Pancreas (tissue), 10 donors: Measurements from ENCODE around the gene OR2J1. TPM values are rescaled to one million over a fixed set of nuclear protein-coding genes. Genes with fewer than 3 reads are reported as not detected.
"Not testable (repeated sequence)": the region's sequence is repeated elsewhere in the genome, so short reads cannot be mapped to it uniquely, and the experiment has no call there.

Experiments
- ATAC-seq, 4 donors: fragments of 200-7000 bp; cut with Tn5 transposase; one replicate each; pipeline versions ENCODE4 v1.8.0 to v1.9.1; 2020; ENCODE audit warnings: mild to moderate bottlenecking in 4 of 4, moderate library complexity in 4 of 4
- DNase-seq, 6 donors: peaks; one replicate each; pipeline ENCODE4 v3.0.0-alpha.2; 2020
- FAIRE-seq: peaks from 2 replicates; lab custom pipeline; 2012; peaks lifted over from hg19 to GRCh38; lab: Jason Lieb, UNC
- H3K27ac ChIP-seq, 4 donors: fragments of 200-600 bp; sonication (generic); 1 replicate in 3 of 4; 2 replicates in 1 of 4; pipeline versions ENCODE4 v1.5.0 to v1.8.0; 2020
- H3K27me3 ChIP-seq, 4 donors: fragments of 200-600 bp; one replicate each; pipeline ENCODE4 v1.8.0; 2021
- H3K36me3 ChIP-seq, 3 donors: fragments of 200-600 bp; sonication (generic) in 1 of 3; one replicate each; pipeline versions ENCODE4 v1.5.0 to v1.8.0; 2020 to 2021
- H3K4me1 ChIP-seq, 3 donors: fragments of 200-600 bp; one replicate each; pipeline ENCODE4 v1.8.0; 2021
- H3K4me3 ChIP-seq, 4 donors: fragments of 200-600 bp; sonication (generic) in 2 of 4; one replicate each; pipeline versions ENCODE4 v1.5.0 to v1.8.0; 2020 to 2021
- H3K9me3 ChIP-seq, 4 donors: fragments of 200-600 bp; one replicate each; pipeline ENCODE4 v1.8.0; 2021
- CTCF ChIP-seq, 4 donors: fragments of 200-600 bp; sonication (generic) in 3 of 4; IDR thresholded peaks; one replicate each; pipeline versions ENCODE4 v1.5.0 to v1.8.0; 2021; ENCODE audit warnings: antibody characterized with exemption in 4 of 4
- WGBS, 2 donors: extraction: QIAGEN DNeasy Blood & Tissue Kit; methylation state at CpG; one replicate each; pipeline ENCODE4 v1.1.7; 2013; 5-methylcytosine and 5-hydroxymethylcytosine counted together
- intact Hi-C, 3 donors: fragments of 100-400 bp; cut with DNase I; formaldehyde crosslinking; loops; one replicate each; pipeline versions ENCODE4 v1.11.1 to v1.14.2; 2022
- polyA plus RNA-seq, 2 donors: library from polyadenylated mRNA; stranded (reverse); fragments of 200-250 nt; gene quantifications; one replicate each; pipeline ENCODE4 v1.2.3, GENCODE V29; 2013
- total RNA-seq, 6 donors: library from RNA; stranded (reverse); fragmentation: NEBNext Ultra II Directional in 4 of 6; extraction: Animal tissue kit (Norgen Biotek cat#: 25700) in 4 of 6; gene quantifications; one replicate each; pipeline versions ENCODE4 v1.2.1 to v1.2.4, GENCODE V29; 2021 to 2023
- donor health status: healthy with polysubstance abuse.
- donor health status: DM: no; HTN: no; CAD: no; lungs with moderate emphysema.
- donor health status: DM: no; HTN: no; CAD: no.
- donor health status: control.
- donor health status: control.
- donor health status: Bipolar disorder and iron deficiency.
- donor health status: DM: yes; HTN: yes; CAD: no.
- donor health status: DM: no; HTN: no; CAD: no.
- donor health status: DM: no; HTN: no; CAD: no.
- donor health status: DM: yes; HTN: yes; CAD: no.

Gene OR2J1
- total and polyA plus RNA-seq, 8 donors, result not detected

GRCh38 chr6:29137724-29138123 is 38.4 kb downstream of the OR2J1 start:
- no peak for TF ChIP-seq CTCF (IDR thresholded peaks at IDR 0.05)
- H3K4me3 ChIP-seq, result no peak overlapping the region
- no peaks in the 10 kb centered on the region for H3K9me3 ChIP-seq
- DNase-seq (no peak), ATAC-seq (no peak), FAIRE-seq (no peak)
- H3K27me3 ChIP-seq, result no peaks in the 10 kb centered on the region
- WGBS, 2 donors, result 72 to 80% methylated on average over 4 of the region's 4 CpGs
- H3K4me1 ChIP-seq, result no peaks in the 10 kb centered on the region
- H3K36me3 ChIP-seq, result no peaks in the 10 kb centered on the region
- intact Hi-C loops, result no loop called here
- no peak overlapping the region for H3K27ac ChIP-seq

- intact Hi-C loops, result no loop called here
- no peaks in the 10 kb centered on the region for H3K27me3 ChIP-seq
- H3K27ac ChIP-seq, result no peak overlapping the region
- no peak overlapping the region for H3K4me3 ChIP-seq
- no peaks in the 10 kb centered on the region for H3K4me1 ChIP-seq
- ATAC-seq, result no peak
- TF ChIP-seq CTCF (IDR thresholded peaks at IDR 0.05), result no peak
- DNase-seq, result no peak
- WGBS, 2 donors, result 91 to 96% methylated on average over 1 of the region's 1 CpG
- H3K9me3 ChIP-seq, result no peaks in the 10 kb centered on the region
- no peaks in the 10 kb centered on the region for H3K36me3 ChIP-seq
- no peak for FAIRE-seq
Measured at GRCh38 chr6:29141606-29142005, 42.3 kb downstream of the OR2J1 start.

DNA sequence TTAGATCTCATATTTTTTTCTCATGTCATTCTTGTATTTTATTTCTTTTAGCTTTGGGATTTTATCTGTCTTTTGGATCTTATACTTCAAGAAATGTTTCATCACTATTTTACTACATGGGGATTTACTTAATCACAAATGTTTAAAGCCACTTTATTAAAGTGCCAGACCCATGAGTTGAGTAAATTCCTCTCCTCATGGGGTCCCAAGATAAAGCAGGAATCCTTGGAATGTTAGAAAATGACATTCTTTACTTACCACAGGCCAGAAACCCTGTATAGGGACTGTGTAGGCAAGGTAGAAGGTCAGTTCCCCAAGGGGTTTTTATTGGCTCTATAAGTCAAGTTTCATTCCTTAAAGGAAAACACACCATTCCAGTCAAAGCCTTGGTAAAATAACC is 43.0 kb downstream of the OR2J1 start:
- H3K27ac ChIP-seq, result no peak overlapping the region
- no peaks in the 10 kb centered on the region for H3K27me3 ChIP-seq
- DNase-seq (no peak), ATAC-seq (no peak), FAIRE-seq (no peak)
- H3K36me3 ChIP-seq, result no peaks in the 10 kb centered on the region
- no peaks in the 10 kb centered on the region for H3K9me3 ChIP-seq
- no peak overlapping the region for H3K4me3 ChIP-seq
- no peak for TF ChIP-seq CTCF (IDR thresholded peaks at IDR 0.05)
- intact Hi-C loops, result no loop called here
- H3K4me1 ChIP-seq, result no peaks in the 10 kb centered on the region

DNA sequence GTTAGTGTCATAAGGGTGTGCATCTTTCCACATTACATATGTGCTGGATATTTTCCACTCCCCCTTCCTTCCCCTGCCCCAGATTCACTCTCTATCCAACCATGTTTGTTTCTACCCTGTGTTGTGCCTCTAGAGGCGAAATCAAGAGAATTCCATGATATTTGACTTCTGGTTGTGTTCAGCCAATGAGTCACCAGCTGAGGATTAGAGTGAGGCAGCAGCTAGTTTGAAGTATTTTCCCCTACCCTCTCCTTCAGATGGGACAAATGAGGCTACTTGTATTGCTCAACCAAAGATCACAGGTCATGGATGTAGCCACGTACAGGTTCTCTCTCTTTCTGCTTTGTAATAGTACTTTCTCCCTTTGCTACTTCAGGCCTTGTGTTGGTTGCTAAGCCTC is 46.9 kb downstream of the OR2J1 start:
- FAIRE-seq (no peak), ATAC-seq (no peak), DNase-seq (no peak)
- H3K27ac ChIP-seq, result no peak overlapping the region
- no peak overlapping the region for H3K4me3 ChIP-seq
- H3K27me3 ChIP-seq, result no peaks in the 10 kb centered on the region
- H3K9me3 ChIP-seq, result no peaks in the 10 kb centered on the region
- no peaks in the 10 kb centered on the region for H3K4me1 ChIP-seq
- TF ChIP-seq CTCF (IDR thresholded peaks at IDR 0.05), result no peak
- intact Hi-C loops, result no loop called here
- no peaks in the 10 kb centered on the region for H3K36me3 ChIP-seq
- WGBS, 2 donors, result 40 to 48% methylated on average over 2 of the region's 2 CpGs

- Histone ChIP-seq H3K9me3 (no peaks in the 10 kb centered on the region), H3K36me3 (no peaks in the 10 kb centered on the region), H3K4me1 (no peaks in the 10 kb centered on the region), H3K4me3 (no peak overlapping the region), H3K27ac (no peak overlapping the region), H3K27me3 (no peaks in the 10 kb centered on the region)
- no peak for FAIRE-seq
- intact Hi-C loops, result no loop called here
- ATAC-seq, result no peak
- no peak for TF ChIP-seq CTCF (IDR thresholded peaks at IDR 0.05)
- DNase-seq, result no peak
- WGBS, 2 donors, result 75 to 86% methylated on average over 3 of the region's 3 CpGs
Measured at GRCh38 chr6:29147074-29147473, 47.8 kb downstream of the OR2J1 start.

GRCh38 chr6:29149444-29149843 is 50.2 kb downstream of the OR2J1 start:
- FAIRE-seq, H3K9me3 ChIP-seq, H3K27me3 ChIP-seq, H3K36me3 ChIP-seq, DNase-seq, ATAC-seq, H3K27ac ChIP-seq, intact Hi-C loops, H3K4me1 ChIP-seq, H3K4me3 ChIP-seq: not testable (repeated sequence)
- WGBS, 2 donors, result 63 to 80% methylated on average over 3 of the region's 3 CpGs
